ENCODE results near the gene MYL10.

The MYL10 gene

DNA sequence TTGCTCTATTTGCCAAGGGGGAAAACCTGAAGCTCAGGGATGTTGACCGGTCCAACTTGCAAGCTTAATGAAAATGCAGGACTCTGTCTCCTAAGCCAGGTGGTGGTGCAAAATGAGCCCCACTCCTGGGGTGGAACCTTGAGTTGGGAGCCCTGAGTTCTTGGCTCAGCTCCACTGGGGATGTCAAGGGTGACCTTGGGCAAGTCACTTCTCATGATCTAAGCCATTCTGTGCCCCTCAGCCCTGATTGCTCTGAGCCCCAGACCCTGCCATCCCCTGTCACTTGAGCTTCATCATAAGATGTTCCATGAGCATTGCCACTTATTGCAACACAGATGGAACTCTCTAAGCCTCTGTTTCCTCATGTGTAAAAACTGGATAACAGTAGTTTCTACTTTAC lies 33.9 kb downstream of the MYL10 start:
- no peak overlapping the region for H2BK120ac ChIP-seq (ENCODE audit: low read depth, low read length)

GRCh38 chr7:101594790-101595189 lies 34.3 kb downstream of the MYL10 start:
- H3K27ac ChIP-seq (ENCODE audit: low read depth, low read length), result no peak overlapping the region
- no CpG with 5 or more reads among the region's 3 CpGs for WGBS (ENCODE audit: extremely low coverage, insufficient coverage, low lambda C conversion rate)
- H3K79me1 ChIP-seq (ENCODE audit: low read length), result no peaks in the 10 kb centered on the region
- H2BK120ac ChIP-seq (ENCODE audit: low read depth, low read length), result no peak overlapping the region
- H3K56ac ChIP-seq (ENCODE audit: low read length), result no peak overlapping the region
- H3K36me3 ChIP-seq (ENCODE audit: control insufficient read depth, insufficient read depth, low read length), result no peaks in the 10 kb centered on the region
- no peak overlapping the region for H3K9ac ChIP-seq (ENCODE audit: low read length)
- no peak overlapping the region for H3K23ac ChIP-seq (ENCODE audit: low read length)
- H3K4me1 ChIP-seq (ENCODE audit: control insufficient read depth, low read depth, low read length), result no peaks in the 10 kb centered on the region
- H2BK5ac ChIP-seq (ENCODE audit: low read length), result no peak overlapping the region
- H3K4ac ChIP-seq (ENCODE audit: low read depth, low read length), result no peak overlapping the region
- H2BK15ac ChIP-seq (replicated peaks; ENCODE audit: low read depth), result no peak overlapping the region
- no peak overlapping the region for H4K8ac ChIP-seq (ENCODE audit: low read depth, low read length)
- no peak overlapping the region for H3K18ac ChIP-seq (ENCODE audit: low read length)
- H4K5ac ChIP-seq (ENCODE audit: low read length), result no peak overlapping the region
- no peak for DNase-seq
- no peak overlapping the region for H3K4me2 ChIP-seq (ENCODE audit: low read length)
- H3K79me2 ChIP-seq (ENCODE audit: control insufficient read depth, insufficient read depth, low read length), result no peaks in the 10 kb centered on the region
- no peak overlapping the region for H3K4me3 ChIP-seq (ENCODE audit: low read length)
- no peaks in the 10 kb centered on the region for H3K27me3 ChIP-seq (ENCODE audit: insufficient read depth, low read length, poor library complexity)
- H2AK5ac ChIP-seq (ENCODE audit: low read length), result no peak overlapping the region

More for the DNA sequence above, 33.9 kb downstream of the MYL10 start:
- no peaks in the 10 kb centered on the region for H3K27me3 ChIP-seq (ENCODE audit: insufficient read depth, low read length, poor library complexity)
- H3K79me1 ChIP-seq (ENCODE audit: low read length), result no peaks in the 10 kb centered on the region
- no peak overlapping the region for H3K18ac ChIP-seq (ENCODE audit: low read length)
- H3K79me2 ChIP-seq (ENCODE audit: control insufficient read depth, insufficient read depth, low read length), result no peaks in the 10 kb centered on the region
- no peak overlapping the region for H3K9ac ChIP-seq (ENCODE audit: low read length)
- no peak overlapping the region for H3K4me2 ChIP-seq (ENCODE audit: low read length)
- no peak overlapping the region for H2BK5ac ChIP-seq (ENCODE audit: low read length)
- H2AK5ac ChIP-seq (ENCODE audit: low read length), result no peak overlapping the region
- H3K36me3 ChIP-seq (ENCODE audit: control insufficient read depth, insufficient read depth, low read length), result no peaks in the 10 kb centered on the region
- H3K4ac ChIP-seq (ENCODE audit: low read depth, low read length), result no peak overlapping the region
- no peak overlapping the region for H4K5ac ChIP-seq (ENCODE audit: low read length)
- H3K27ac ChIP-seq (ENCODE audit: low read depth, low read length), result no peak overlapping the region
- no peak overlapping the region for H3K4me3 ChIP-seq (ENCODE audit: low read length)
- no peaks in the 10 kb centered on the region for H3K4me1 ChIP-seq (ENCODE audit: control insufficient read depth, low read depth, low read length)
- no peak overlapping the region for H2BK15ac ChIP-seq (replicated peaks; ENCODE audit: low read depth)
- WGBS (ENCODE audit: extremely low coverage, insufficient coverage, low lambda C conversion rate), result no CpG with 5 or more reads among the region's 1 CpG
- no peak for DNase-seq
- no peak overlapping the region for H3K23ac ChIP-seq (ENCODE audit: low read length)
- H3K56ac ChIP-seq (ENCODE audit: low read length), result no peak overlapping the region
- no peak overlapping the region for H4K8ac ChIP-seq (ENCODE audit: low read depth, low read length)

- WGBS (ENCODE audit: extremely low coverage, insufficient coverage, low lambda C conversion rate), result no CpG with 5 or more reads among the region's 6 CpGs
- Histone ChIP-seq H3K4me3 (ENCODE audit: low read length) (no peak overlapping the region), H3K79me2 (ENCODE audit: control insufficient read depth, insufficient read depth, low read length) (no peaks in the 10 kb centered on the region), H3K36me3 (ENCODE audit: control insufficient read depth, insufficient read depth, low read length) (no peaks in the 10 kb centered on the region), H4K5ac (ENCODE audit: low read length) (no peak overlapping the region), H3K9ac (ENCODE audit: low read length) (no peak overlapping the region), H3K79me1 (ENCODE audit: low read length) (no peaks in the 10 kb centered on the region), H3K27ac (ENCODE audit: low read depth, low read length) (no peak overlapping the region), H2AK5ac (ENCODE audit: low read length) (no peak overlapping the region), H3K23ac (ENCODE audit: low read length) (no peak overlapping the region), H3K18ac (ENCODE audit: low read length) (no peak overlapping the region), H4K8ac (ENCODE audit: low read depth, low read length) (no peak overlapping the region), H2BK120ac (ENCODE audit: low read depth, low read length) (no peak overlapping the region), H3K27me3 (ENCODE audit: insufficient read depth, low read length, poor library complexity) (no peaks in the 10 kb centered on the region), H3K4me2 (ENCODE audit: low read length) (no peak overlapping the region), H2BK5ac (ENCODE audit: low read length) (no peak overlapping the region), H3K4me1 (ENCODE audit: control insufficient read depth, low read depth, low read length) (no peaks in the 10 kb centered on the region), H2BK15ac (replicated peaks; ENCODE audit: low read depth) (no peak overlapping the region), H3K4ac (ENCODE audit: low read depth, low read length) (no peak overlapping the region), H3K56ac (ENCODE audit: low read length) (no peak overlapping the region)
- no peak for DNase-seq
These were observed 35.5 kb downstream of the MYL10 start for GRCh38 chr7:101593556-101593955.

GRCh38 chr7:101591504-101591903 lies 37.6 kb downstream of the MYL10 start:
- Histone ChIP-seq H2BK120ac (ENCODE audit: low read depth, low read length) (no peak overlapping the region), H3K9ac (ENCODE audit: low read length) (no peak overlapping the region), H3K36me3 (ENCODE audit: control insufficient read depth, insufficient read depth, low read length) (no peaks in the 10 kb centered on the region), H3K4me3 (ENCODE audit: low read length) (no peak overlapping the region), H2BK15ac (replicated peaks; ENCODE audit: low read depth) (no peak overlapping the region), H3K4me2 (ENCODE audit: low read length) (no peak overlapping the region), H3K27ac (ENCODE audit: low read depth, low read length) (no peak overlapping the region), H3K79me1 (ENCODE audit: low read length) (no peaks in the 10 kb centered on the region), H3K4me1 (ENCODE audit: control insufficient read depth, low read depth, low read length) (no peaks in the 10 kb centered on the region), H2BK5ac (ENCODE audit: low read length) (no peak overlapping the region), H3K79me2 (ENCODE audit: control insufficient read depth, insufficient read depth, low read length) (no peaks in the 10 kb centered on the region), H4K8ac (ENCODE audit: low read depth, low read length) (no peak overlapping the region), H3K23ac (ENCODE audit: low read length) (no peak overlapping the region), H3K18ac (ENCODE audit: low read length) (no peak overlapping the region), H3K4ac (ENCODE audit: low read depth, low read length) (no peak overlapping the region), H2AK5ac (ENCODE audit: low read length) (no peak overlapping the region), H4K5ac (ENCODE audit: low read length) (no peak overlapping the region), H3K27me3 (ENCODE audit: insufficient read depth, low read length, poor library complexity) (no peaks in the 10 kb centered on the region), H3K56ac (ENCODE audit: low read length) (no peak overlapping the region)
- no CpG with 5 or more reads among the region's 2 CpGs for WGBS (ENCODE audit: extremely low coverage, insufficient coverage, low lambda C conversion rate)
- DNase-seq, result no peak

DNA sequence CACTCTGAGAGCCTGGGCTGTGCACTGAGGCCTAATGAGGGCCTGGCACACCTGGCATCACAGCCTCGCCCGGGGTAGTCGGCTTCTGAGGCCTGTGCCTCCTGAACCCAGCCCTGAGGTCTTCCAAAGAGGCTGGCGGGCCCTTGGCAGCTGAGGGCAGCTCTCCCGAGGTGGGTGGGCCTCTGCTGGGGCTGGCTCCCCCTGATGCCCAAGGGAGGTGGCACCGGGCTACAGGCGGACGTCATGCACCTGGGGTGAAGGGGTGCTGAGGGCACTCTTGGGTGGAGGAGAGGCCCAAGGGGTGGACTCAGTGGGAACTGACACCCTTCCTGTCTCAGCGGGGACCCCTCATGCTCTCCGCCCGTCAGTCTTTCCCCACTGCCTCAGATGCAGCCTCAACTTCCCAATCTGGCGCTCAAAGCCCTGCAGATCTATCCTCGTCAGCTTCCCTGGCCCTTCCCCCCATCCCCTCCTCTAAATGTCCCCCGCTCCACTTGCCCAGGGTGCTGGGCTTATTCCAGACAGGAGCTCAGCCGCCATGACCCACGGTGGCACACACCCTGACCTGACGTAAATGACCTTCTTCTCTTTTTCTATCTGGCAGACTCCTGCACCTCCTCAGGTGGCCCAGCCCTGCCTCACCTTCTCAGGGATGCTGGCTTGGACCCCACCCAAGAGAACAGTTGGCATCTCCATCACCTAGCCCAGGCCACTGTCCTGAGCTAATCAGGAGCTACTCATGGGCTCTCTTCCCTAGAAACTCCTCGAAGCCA lies 38.2 kb downstream of the MYL10 start:
- DNase-seq, result no peak
- H3K4ac ChIP-seq (ENCODE audit: low read depth, low read length), result no peak overlapping the region

More for the DNA sequence above, 38.2 kb downstream of the MYL10 start:
- Histone ChIP-seq H3K27ac (ENCODE audit: low read depth, low read length) (no peak overlapping the region), H3K9ac (ENCODE audit: low read length) (no peak overlapping the region), H3K18ac (ENCODE audit: low read length) (no peak overlapping the region), H3K27me3 (ENCODE audit: insufficient read depth, low read length, poor library complexity) (no peaks in the 10 kb centered on the region), H3K4me1 (ENCODE audit: control insufficient read depth, low read depth, low read length) (no peaks in the 10 kb centered on the region), H3K36me3 (ENCODE audit: control insufficient read depth, insufficient read depth, low read length) (no peaks in the 10 kb centered on the region), H3K23ac (ENCODE audit: low read length) (no peak overlapping the region), H2BK15ac (replicated peaks; ENCODE audit: low read depth) (no peak overlapping the region), H3K56ac (ENCODE audit: low read length) (no peak overlapping the region), H4K8ac (ENCODE audit: low read depth, low read length) (no peak overlapping the region), H3K79me2 (ENCODE audit: control insufficient read depth, insufficient read depth, low read length) (no peaks in the 10 kb centered on the region), H4K5ac (ENCODE audit: low read length) (no peak overlapping the region), H3K4me3 (ENCODE audit: low read length) (no peak overlapping the region), H3K79me1 (ENCODE audit: low read length) (no peaks in the 10 kb centered on the region), H2BK120ac (ENCODE audit: low read depth, low read length) (no peak overlapping the region), H2BK5ac (ENCODE audit: low read length) (no peak overlapping the region), H3K4me2 (ENCODE audit: low read length) (no peak overlapping the region), H2AK5ac (ENCODE audit: low read length) (no peak overlapping the region)
- no CpG with 5 or more reads among the region's 18 CpGs for WGBS (ENCODE audit: extremely low coverage, insufficient coverage, low lambda C conversion rate)
